ENCODE data around the gene TLCD5.

TLCD5 gene

GRCh38 chr11:120308081-120308480, 17.0 kb upstream of the TLCD5 start:
- DNase-seq = no peak

GRCh38 chr11:120310870-120311269, 14.2 kb upstream of the TLCD5 start:
- DNase-seq = no peak

- no peak for DNase-seq
Measured at GRCh38 chr11:120314861-120315260, 10.2 kb upstream of the TLCD5 start.

- DNase-seq = no peak
Measured at GRCh38 chr11:120316880-120317688, 8.0 kb upstream of the TLCD5 start.

- DNase-seq = no peak
Measured at GRCh38 chr11:120317689-120318480, 7.2 kb upstream of the TLCD5 start.

GRCh38 chr11:120318906-120319305, 6.2 kb upstream of the TLCD5 start:
- DNase-seq = no peak

- DNase-seq = no peak
Measured at GRCh38 chr11:120326228-120326627, 1.1 kb downstream of the TLCD5 start.

- no peak for DNase-seq
Measured at GRCh38 chr11:120326845-120327281, 1.8 kb downstream of the TLCD5 start.

- DNase-seq = no peak
Measured at GRCh38 chr11:120327311-120327710, 2.2 kb downstream of the TLCD5 start.

- no peak for DNase-seq
Measured at GRCh38 chr11:120329556-120329955, 4.5 kb downstream of the TLCD5 start.

- DNase-seq = no peak
Measured at GRCh38 chr11:120330045-120330444, 4.9 kb downstream of the TLCD5 start.

GRCh38 chr11:120331301-120331996, 6.3 kb downstream of the TLCD5 start:
- DNase-seq = no peak

GRCh38 chr11:120332822-120333716, 8.0 kb downstream of the TLCD5 start:
- no peak for DNase-seq

- DNase-seq = no peak
Measured at GRCh38 chr11:120333801-120334200, 8.7 kb downstream of the TLCD5 start.

GRCh38 chr11:120334332-120334731, 9.2 kb downstream of the TLCD5 start:
- DNase-seq = no peak

- peak; percentile 65 for DNase-seq
Measured at GRCh38 chr11:120334894-120335462, 9.9 kb downstream of the TLCD5 start.

- peak; percentile 26 for DNase-seq
Measured at GRCh38 chr11:120335556-120335907, 10.4 kb downstream of the TLCD5 start.

- DNase-seq = peak; percentile 88
Measured at GRCh38 chr11:120335908-120336640, 11.0 kb downstream of the TLCD5 start, which contains the start of gene ARHGEF12. Gene ARHGEF12, plus strand, starts transcription at chr11:120336413. Its CDS starts 831 bp downstream, at chr11:120337244.

GRCh38 chr11:120336641-120337354, 11.7 kb downstream of the TLCD5 start:
- peak; percentile 53 for DNase-seq

- DNase-seq = no peak
Measured at GRCh38 chr11:120337355-120338106, 12.4 kb downstream of the TLCD5 start.
